Suppressor macrophage (primary cell): ENCODE measurements around the gene HK1.
"Not testable (repeated sequence)": the region's sequence is repeated elsewhere in the genome, so short reads cannot be mapped to it uniquely, and the experiment has no call there.

Source experiments
- DNase-seq, 4 experiments: peaks; one replicate each; pipeline ENCODE4 v3.0.0-alpha.2; 2020 to 2022

HK1 gene

DNA sequence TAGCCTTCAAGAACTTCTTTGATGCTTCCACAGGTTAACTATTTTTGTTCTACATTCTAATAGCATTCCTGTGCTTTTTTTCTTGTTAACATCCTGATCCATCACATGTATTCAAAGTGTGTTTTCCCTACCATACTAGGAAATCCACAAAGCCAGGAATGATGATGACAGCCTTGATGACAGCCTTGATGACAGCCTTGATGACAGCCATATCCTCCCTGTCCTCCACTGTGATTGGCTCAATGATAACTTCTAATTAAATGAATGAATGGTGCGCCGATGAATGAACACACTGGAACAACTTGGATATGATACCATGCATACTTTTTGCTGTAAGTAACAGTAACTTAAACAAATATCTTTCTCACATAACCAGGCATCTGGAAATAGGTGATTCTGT, 146.7 kb downstream of the HK1 start:
- DNase-seq: no peak

DNA sequence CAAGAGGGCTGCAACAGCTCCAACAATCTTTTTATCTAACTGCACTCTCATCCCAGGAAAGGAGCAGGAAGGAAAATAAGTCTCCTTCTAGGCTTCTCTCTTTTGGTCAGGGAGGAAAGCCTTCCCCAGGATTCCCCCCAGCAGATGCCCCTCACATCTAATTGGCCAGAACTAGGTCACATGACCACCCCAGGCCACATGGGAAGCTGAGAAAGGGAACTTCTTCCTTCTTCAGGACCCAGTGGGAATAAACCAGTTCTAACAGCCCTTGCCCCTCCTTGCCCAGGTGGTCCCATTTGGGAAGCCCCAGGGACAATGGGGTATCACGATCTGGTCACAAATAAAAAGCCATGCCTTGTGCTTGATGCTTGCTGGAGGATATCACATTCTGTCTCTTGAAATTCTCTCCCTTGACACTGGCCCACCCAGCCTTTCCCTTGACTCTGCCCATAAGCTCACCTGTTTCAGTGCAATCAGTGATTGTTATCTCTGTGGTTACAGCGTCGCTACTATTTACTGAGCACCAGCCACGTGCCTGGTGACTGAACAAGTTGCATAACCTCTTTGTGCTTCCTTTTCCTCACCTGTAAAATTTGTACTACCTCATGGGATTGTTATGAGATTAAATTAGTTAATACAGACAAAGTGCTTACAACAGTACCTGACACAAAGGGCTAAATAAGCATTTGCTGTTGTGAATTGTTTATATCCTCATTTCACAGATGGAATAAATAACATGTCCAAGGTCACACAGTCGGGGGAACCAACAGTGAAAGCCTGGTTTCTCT, 147.4 kb downstream of the HK1 start:
- no peak for DNase-seq

DNA sequence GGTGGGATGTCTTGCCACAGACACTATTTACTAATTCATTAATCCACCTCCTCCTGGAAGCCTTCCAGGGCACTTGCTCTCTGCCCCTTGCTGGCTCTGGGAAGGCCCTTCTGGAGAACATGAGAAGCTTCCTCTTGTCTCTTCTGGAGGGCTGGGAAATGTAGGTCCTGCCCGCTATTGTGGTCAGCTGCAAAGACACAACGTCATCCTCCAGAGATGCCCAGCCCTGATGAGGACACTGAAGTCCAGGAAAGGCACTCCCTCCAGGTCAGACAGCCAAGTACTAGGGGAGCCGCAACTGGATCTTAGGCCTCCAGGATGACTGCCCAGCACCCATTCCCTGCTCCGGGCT, 148.1 kb downstream of the HK1 start:
- no peak for DNase-seq

DNA sequence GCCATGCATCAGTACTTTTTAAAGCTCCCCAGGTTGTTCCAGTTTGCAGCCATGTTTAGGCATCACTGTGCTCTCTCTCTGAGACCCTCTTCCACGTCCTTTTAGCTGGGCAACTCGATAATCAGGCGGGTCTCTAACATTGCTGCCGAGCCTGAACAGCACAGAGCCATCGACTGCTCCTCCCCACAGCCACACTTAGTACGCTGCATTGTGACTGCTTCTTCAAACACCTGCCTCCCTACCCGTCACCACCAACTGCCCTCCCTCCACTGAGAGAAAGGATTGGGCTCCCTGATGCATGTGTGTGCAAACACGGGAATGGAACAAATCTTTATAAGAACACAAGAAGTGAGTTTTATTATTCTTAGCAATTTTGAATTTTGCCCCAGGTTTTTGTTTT, 149.9 kb downstream of the HK1 start:
- DNase-seq: no peak

DNA sequence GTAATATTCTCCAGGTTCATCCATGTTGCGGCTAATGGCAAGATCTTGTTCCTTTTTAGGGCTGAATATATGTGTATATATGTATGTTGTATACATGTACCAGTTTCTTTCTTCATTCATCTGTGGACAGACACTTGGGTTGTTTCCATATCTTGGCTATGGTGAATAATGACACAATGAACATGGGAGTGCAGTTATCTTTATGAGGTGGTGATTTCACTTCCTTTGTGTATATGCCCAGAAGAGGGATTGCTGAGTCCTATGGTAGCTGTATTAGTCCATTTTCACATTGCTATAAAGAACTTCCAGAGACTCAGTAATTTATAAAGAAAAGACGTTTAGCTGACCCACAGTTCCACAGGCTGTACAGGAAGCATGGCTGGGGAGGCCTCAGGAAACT, 155.9 kb downstream of the HK1 start:
- DNase-seq: no peak

DNA sequence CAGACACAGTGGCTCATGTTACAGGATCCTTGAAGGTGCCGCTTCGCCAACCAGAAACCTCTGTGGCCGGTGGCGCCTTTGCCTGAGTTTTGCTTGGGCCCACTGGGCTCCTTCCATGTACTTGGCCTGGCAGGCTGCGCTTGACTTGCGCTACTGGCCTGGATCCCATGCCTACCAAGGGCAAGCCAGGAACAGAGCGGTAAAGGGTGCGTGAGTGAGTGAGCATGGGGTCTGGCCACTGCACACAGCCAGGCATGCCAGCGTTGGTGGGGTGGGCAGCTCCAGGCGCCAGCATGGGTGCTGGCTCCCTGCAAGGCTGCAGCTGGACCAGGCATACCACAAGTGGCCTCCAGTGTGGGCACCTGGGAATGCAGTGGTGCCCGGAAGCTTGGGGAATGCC, 156.6 kb downstream of the HK1 start:
- no peak for DNase-seq

DNA sequence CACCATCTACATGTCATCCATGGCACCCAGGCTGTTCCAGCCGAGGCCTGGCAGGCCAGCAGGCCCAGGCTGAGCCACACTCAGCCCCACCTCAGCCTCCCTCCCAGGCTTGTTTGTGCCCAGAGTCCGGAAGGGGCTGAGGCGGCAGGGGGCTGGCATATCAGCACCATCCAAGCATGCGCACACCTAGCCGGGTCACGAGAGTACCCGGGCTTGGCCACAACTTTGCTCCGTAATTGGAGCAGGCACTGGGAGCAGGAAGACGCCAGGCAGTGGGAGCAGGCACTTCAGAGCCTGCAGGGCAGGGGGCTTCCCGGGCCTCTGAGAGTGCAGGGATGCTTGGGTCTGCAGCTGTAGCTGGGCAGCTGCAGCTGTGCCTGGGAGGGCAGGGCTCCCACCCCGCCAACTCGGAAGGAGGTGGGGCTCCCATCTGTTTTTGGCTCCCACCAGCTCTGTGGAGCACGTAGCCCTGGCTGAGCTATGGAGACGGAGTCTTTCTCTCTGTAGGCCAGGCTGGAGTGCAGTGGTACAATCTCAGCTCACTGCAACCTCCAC, 157.7 kb downstream of the HK1 start:
- DNase-seq: no peak

DNA sequence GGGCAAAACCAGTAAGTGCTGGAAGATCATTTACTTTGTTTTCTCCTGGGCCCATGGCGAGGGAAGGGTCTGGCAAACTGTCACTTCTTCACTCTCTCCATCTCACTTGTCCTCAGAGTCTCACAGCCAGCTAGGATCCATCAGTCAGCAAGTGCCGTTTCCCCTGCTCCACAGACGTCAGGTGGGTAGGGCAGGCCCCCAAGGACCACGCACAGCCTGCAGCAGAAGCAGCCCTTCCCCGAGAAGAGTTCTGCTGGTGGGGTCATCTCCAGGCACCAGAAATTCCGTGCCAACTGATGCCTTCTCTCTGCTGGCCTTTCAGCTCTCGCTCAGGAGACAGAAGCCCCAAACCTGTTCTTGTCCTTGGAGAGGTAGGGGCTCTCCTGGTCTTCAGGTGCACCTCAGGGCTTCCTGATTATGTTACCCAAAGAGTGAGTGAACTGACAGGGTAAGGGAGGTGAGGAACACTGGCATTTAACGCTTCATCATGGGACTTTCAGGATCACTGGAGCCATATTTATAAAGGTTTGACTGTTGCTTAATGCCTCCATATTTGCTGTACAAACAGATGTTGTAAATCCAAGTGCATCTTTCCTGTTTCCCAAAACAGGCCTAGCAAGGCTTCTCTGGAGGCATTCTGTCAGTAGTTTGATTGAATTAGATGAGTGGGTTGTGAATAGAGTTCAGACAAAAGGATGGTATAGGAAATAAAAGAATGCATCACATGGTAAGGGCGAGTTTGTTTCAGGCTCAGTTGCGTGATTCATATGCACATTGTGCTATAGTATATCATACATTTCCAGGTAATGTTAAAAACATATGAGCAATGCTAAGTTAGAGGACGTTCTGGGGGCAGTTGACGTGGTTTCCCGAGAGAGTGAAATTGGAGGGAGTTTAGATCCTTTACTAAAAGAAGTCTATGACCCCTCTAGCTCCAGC, 159.3 kb downstream of the HK1 start:
- DNase-seq: no peak

DNA sequence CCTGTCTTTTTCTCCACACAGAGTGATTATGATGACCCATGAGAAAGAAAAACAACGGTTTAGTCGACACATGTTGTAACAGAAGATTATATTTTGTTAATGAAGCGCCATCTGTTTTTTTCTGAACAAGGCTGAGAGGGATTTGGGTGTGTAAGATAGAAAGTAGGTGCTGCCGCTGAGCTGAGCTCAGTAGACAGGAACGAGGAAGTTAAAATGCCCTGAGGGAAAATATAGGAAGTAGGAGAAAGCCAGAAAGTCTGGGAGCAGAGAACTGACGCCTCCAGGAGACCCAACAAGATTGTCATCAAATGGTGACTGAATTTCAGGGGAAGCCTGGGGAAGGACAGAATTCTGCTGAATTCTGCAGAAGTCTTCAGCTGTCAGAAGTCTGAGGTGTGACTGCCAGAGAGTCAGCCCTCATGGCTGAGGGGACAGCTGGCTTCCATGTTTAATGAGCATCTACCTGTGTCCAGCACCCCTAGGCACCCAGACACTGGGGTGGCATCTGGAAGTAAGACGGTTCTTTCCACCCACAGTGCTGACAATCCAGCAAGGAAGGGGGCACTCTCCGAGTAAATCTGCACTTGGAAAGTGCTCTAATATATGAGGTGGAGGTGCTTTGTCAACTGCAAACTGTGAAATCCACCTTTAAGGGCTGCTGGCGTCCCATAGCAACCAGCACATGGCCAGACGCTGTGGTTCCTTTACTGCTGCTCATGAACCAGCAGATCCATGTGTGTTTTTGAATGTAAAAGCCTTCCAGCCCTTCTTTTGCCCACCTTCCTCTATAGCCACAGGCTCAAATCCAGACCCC, 160.4 kb downstream of the HK1 start:
- peak; percentile 73 to 89 (median 82) for DNase-seq

DNA sequence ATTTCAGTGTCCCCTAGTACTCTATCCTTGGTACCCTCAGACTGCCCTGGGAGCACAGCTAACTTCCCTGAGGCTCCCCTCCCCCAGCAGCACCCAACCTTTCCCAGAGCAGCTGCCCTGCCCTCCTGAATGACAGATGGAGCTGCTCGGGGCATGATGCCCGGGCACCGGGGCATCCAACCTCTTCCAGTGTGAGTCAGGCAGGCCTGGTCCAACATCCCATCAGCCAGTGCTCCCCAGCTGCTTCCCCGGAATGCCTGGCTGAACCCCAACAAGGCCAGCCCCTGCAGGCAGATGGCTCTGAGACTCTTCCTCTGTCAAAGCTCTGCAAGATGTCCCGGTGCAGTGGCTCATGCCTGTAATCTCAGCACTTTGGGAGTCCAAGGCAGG, 161.0 kb downstream of the HK1 start:
- DNase-seq: no peak

DNA sequence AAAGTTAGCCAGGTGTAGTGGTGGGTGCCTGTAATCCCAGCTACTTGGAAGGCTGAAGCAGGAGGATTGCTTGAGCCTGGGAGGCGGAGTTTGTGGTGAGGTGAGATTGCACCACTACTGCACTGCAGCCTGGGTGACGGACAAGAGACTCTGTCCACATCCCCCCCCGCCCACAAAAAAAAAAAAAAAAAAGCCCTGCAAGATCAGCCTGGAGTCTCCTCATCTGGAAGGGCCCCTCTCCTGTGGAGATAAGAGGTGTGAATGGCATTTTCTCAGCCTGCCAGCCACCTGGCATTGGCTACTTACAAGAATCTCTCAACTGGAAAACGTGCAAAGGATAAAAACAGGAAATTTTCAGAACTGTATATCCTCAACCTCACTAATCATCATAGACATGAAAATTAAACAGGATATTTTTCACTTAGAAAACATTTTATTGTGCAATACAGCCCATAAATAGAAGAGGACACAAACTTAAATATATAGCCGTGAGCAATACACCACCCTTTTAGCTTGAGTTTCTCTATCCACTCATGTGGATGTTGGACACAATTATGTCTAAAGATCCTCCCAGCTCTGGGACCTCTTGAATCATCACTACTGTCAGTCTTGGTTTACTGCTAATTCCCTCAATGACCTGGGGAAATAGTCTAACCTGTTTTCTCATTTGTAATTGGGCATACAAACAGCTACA, 161.7 kb downstream of the HK1 start:
- peak; percentile 68 to 86 (median 84) for DNase-seq

DNA sequence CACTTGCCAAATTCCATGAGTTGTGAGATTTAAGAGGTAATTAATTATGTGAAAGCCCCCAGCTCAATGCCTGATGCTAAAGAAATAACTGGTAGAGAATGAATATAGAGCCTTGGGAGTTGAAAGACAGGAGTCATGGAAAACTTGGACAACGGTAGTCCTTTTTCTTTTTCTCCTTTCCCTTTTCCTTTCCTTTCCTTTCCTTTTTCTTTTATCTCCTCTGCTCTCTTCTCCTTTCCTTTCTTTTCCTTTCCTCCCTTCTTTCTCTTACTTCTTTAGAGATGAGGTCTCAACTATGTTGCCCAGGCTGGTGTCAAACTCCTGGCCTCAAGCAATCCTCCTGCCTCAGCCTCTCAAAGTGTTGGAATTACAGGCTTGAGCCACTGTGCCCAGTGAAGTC, 165.1 kb downstream of the HK1 start:
- no peak for DNase-seq

DNA sequence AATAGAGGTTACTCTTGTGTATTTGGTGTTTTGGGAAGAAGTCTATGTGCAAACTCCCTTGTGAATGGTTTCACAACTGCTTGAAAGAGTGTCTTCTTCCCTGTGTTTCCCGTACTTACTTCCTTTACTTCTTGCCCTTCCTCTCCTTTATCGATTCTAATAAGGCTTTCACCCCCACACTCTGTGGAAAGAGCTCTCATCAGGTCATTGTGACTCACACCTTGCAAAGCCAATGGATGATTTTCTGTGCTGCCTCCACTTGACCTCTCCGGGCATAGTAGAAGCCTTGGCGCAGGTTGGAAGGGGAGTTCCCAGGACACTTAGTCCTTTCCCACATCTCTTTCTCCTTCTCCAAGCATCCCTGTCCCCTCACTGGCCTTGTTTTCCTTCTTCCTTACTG, 166.7 kb downstream of the HK1 start:
- peak in 3 of 4 experiments; percentile 54 to 59 (median 57) for DNase-seq

DNA sequence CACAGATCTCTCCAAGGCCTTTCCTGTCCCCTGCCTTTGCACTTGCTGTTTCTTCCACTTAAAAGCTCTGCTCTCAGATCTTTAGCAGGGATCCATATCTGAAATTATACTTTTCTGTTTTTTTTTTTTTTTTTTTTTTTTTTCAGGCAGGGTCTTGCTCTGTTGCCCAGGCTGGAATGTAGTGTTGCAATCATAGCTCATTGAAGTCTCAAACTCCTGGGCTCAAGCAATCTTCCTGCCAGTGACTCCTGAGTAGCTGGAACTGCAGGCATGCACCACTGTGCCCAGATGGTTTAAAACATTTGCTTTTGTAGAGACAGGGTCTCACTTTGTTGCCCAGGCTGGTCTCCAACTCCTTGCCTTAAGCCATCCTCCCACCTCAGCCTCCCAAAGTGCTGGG, 167.9 kb downstream of the HK1 start:
- no peak for DNase-seq

DNA sequence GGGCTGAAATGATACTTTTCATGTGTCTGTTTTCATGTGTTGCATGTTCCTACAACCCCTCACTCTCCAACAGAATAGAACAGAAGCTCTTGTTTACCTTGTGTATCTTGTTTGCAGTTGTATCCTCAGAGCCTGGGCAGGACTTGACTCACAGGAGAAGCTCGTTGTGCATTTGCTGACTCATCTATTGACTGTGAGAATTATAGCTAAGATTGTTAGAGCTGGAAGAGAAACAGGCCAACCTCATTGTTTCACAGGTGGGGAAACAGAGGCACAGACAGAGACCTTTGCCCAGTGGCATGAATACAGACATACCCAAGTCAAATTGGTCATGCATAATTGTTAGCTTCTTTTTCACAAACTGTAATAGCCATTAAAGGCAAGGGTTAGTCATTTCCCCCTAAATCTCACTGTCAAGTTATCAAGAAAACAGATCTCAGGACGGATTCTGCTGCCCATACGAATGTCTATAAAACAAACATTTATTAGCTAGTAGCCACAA, 168.4 kb downstream of the HK1 start:
- DNase-seq: peak in 3 of 4 experiments; percentile 36 to 50 (median 41)

DNA sequence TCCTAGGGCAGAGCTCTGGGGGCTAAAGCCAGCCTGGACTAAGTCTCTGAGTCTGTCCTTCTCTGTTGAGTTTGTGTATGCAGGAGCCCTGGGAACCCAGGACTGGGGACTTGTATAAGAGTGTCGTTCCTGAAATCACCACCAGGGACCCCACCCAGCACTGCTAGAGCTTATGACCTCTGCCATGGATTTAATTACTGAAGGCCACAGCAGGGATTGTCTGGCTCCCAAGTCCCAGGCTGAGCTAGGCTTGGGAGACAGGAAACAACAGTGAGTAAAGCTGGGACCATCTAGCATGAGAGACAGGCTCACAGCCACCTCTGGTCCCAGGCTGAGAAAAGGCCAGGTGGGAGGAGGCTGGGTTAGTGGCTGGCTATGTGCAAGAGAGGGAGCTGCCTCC, 171.5 kb downstream of the HK1 start:
- peak; percentile 68 to 86 (median 80) for DNase-seq

DNA sequence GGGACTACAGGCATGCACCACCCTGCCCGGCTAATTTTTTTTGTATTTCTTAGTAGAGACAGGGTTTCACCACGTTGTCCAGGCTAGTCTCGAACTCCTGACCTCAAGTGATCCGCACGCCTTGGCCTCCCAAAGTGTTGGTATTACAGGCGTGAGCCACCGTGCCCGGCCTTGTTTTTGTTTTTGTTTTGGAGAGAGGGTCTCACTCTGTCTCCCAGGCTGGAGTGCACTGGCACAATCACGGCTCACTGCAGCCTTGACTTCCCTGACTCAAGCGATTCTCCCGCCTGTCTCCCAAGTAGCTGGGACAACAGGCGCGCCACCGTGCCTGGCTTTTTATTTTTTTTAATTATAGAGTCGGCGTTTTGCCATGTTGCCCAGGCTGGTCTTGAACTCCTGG, 172.1 kb downstream of the HK1 start:
- DNase-seq: not testable (repeated sequence)

DNA sequence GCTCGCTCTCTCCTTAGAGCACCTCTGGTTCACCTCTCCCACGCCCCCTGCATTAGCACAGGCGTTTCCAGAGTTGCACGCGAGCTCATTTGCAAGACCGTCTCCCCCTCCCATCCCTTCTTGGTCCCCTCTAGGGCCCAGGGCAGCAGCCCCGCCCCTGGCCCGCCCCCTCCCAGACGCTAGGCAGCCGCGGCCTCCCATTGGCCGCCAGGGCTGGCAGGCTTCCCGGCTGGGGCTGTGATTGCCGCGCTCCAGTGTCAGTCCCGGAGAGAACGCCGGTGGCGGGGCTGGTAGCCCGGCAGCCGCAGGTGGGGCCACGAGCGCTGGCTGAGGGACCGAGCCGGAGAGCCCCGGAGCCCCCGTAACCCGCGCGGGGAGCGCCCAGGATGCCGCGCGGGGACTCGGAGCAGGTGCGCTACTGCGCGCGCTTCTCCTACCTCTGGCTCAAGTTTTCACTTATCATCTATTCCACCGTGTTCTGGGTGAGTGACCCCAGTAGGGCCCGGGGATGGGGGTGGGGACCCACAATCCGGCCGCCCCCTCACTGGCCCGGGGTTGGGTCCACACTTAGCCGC, 173.0 kb downstream of the HK1 start, which contains the start of gene TSPAN15:
Gene TSPAN15 (plus strand): TSS at position 257 of the 575 bp plus-strand sequence. CDS start 130 bp downstream, at position 387.
- peak; percentile 83 to 94 (median 88) for DNase-seq
